WTC11 (cell line): ENCODE data around the gene STUM. TPM values are rescaled to one million over a fixed set of nuclear protein-coding genes. Genes with fewer than 3 reads are reported as not detected.

Source experiments
- ATAC-seq: fragments of 200-7000 bp; cut with Tn5 transposase; 2 replicates; pipeline ENCODE4 v1.10.0; 2021; ENCODE audit warnings: mild to moderate bottlenecking, moderate library complexity
- CTCF ChIA-PET: fragments of 300-600 bp; sonication (Branson Sonifier 250); formaldehyde crosslinking; loops from one replicate; lab custom pipeline; 2021; ENCODE audit warnings: antibody characterized with exemption; lab: Charles Lee
- POLR2A ChIA-PET: fragments of 350-600 bp; sonication (Branson Sonifier 250); formaldehyde crosslinking; loops from one replicate; lab custom pipeline; 2021; ENCODE audit warnings: antibody characterized with exemption; lab: Charles Lee
- DNase-seq: peaks from one replicate; pipeline ENCODE4 v3.0.0; 2021; ENCODE audit warnings: low spot score
- H3K27ac Mint-ChIP-seq: 2 replicates; pipeline ENCODE4 v1.8.0; 2021; ENCODE audit warnings: mixed read lengths
- H3K27me3 Mint-ChIP-seq: 2 replicates; pipeline ENCODE4 v1.8.0; 2021; ENCODE audit warnings: low read depth, mild to moderate bottlenecking, moderate library complexity, mixed read lengths
- H3K36me3 Mint-ChIP-seq: 2 replicates; pipeline ENCODE4 v1.8.0; 2021; ENCODE audit warnings: mixed read lengths
- H3K4me1 Mint-ChIP-seq: 2 replicates; pipeline ENCODE4 v1.8.0; 2022; ENCODE audit warnings: mixed read lengths
- H3K4me3 Mint-ChIP-seq: 2 replicates; pipeline ENCODE4 v1.8.0; 2021; ENCODE audit warnings: mild to moderate bottlenecking, moderate library complexity, mixed read lengths
- H3K9me3 Mint-ChIP-seq: 2 replicates; pipeline ENCODE4 v1.8.0; 2021; ENCODE audit warnings: mixed read lengths
- CREB1 ChIP-seq: sonication (generic); formaldehyde crosslinking; IDR thresholded peaks from 2 replicates; pipeline ENCODE4 v1.8.0; 2023; ENCODE audit warnings: mild to moderate bottlenecking, missing genetic modification reagents
- KAT7 ChIP-seq: sonication (generic); formaldehyde crosslinking; IDR thresholded peaks from 2 replicates; pipeline ENCODE4 v1.8.1; 2023; ENCODE audit warnings: missing genetic modification reagents, mild to moderate bottlenecking, borderline replicate concordance
- MXD4 ChIP-seq: fragments of 250-450 bp; sonication (Bioruptor Pico); IDR thresholded peaks from 2 replicates; pipeline ENCODE4 v1.8.0; 2021; ENCODE audit warnings: mild to moderate bottlenecking, moderate library complexity, borderline replicate concordance
- MYBL2 ChIP-seq: sonication (generic); formaldehyde crosslinking; IDR thresholded peaks from 2 replicates; pipeline ENCODE4 v1.8.1; 2023; ENCODE audit warnings: mild to moderate bottlenecking, moderate library complexity, missing genetic modification reagents
- NFATC4 ChIP-seq: fragments of 250-450 bp; sonication (Bioruptor Pico); IDR thresholded peaks from 2 replicates; pipeline ENCODE4 v1.9.0; 2021; ENCODE audit warnings: mild to moderate bottlenecking
- NFE2L1 ChIP-seq: sonication (generic); formaldehyde crosslinking; IDR thresholded peaks from 2 replicates; pipeline ENCODE4 v1.8.1; 2023; ENCODE audit warnings: missing genetic modification reagents
- ZBTB21 ChIP-seq: sonication (generic); formaldehyde crosslinking; IDR thresholded peaks from 2 replicates; pipeline ENCODE4 v1.8.1; 2023; ENCODE audit warnings: mild to moderate bottlenecking, missing genetic modification reagents, borderline replicate concordance
- ZNF263 ChIP-seq: sonication (generic); formaldehyde crosslinking; IDR thresholded peaks from 2 replicates; pipeline ENCODE4 v1.8.1; 2022; ENCODE audit warnings: low read depth, mild to moderate bottlenecking, moderate library complexity, missing genetic modification reagents
- ZNF416 ChIP-seq: fragments of 250-450 bp; sonication (Bioruptor Pico); IDR thresholded peaks from 2 replicates; pipeline ENCODE4 v1.9.0; 2021; ENCODE audit warnings: mild to moderate bottlenecking, inconsistent platforms
- total RNA-seq: library from RNA; stranded (reverse); gene quantifications from 3 replicates; pipeline ENCODE4 v1.2.3, GENCODE V29; 2021
- TF ChIP-seq, protein P1 (sequence below): sonication (generic); formaldehyde crosslinking; IDR thresholded peaks from 2 replicates; pipeline ENCODE4 v1.8.0; 2023; ENCODE audit warnings: missing genetic modification reagents
- TF ChIP-seq, protein P2 (sequence below): sonication (generic); formaldehyde crosslinking; IDR thresholded peaks from 2 replicates; pipeline ENCODE4 v1.8.0; 2022; ENCODE audit warnings: missing genetic modification reagents
- TF ChIP-seq, protein P3 (sequence below): sonication (generic); formaldehyde crosslinking; conservative IDR thresholded peaks from 2 replicates; pipeline ENCODE4 v1.8.1; 2023; ENCODE audit warnings: mild to moderate bottlenecking, low read depth, missing genetic modification reagents, moderate library complexity
- TF ChIP-seq, protein P4 (sequence below): sonication (generic); formaldehyde crosslinking; IDR thresholded peaks from 2 replicates; pipeline ENCODE4 v1.8.1; 2023; ENCODE audit warnings: mild to moderate bottlenecking, missing genetic modification reagents, moderate library complexity

Gene STUM
- total RNA-seq, 1 experiment from 2014 or later: 2.5 TPM

DNA sequence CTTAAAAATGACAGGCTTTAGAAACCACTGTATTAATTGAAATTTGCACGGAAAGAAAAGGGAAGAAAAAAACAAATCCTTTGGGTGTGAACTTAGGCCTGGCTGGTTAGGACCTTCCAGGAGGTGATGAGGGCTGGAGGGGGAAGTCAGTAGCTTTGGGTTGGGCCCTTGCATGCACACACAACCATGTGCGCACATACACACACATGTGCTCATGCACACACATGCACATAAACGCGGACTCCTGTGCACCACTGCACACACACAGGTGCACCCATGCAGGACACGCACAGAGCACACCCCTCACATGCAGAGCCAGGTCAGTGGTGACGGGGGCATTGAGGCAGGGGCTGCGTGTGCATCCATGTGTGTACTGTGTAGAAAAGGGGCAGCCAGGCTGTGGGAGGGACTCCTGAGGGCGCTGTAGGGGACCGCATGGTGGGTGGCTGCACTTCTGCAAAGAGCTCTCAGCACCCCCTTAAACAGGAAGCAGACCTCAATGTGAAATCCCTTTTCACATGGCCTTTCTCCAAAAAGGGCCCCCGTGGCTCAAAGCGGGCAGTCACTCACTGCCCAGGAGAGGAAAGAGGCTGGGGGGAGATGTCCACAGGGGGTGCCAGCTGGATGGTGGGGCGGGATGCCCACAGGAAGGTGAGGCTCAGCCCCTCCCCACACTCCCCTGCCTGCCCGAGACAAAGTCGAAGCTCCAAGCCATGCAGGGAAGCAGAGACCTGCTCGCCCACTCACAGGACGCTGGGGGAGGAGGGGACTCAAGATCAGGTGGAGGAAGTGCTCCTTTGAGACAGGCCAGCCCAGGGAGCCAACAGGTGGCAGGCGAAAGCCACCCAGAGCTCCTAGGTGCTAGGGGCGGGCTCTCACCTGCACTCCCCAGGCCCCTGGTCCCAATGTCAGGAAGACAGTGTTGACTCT, 95.3 kb downstream of the STUM start:
- ChIA-PET CTCF (interaction anchor here (1.2 to 2.0 kb wide), 2 partner anchors 17 to 35 kb away, joined by 6 to 7 read pairs; no protein-coding TSS in a partner anchor), POLR2A (no interaction called here)
- Mint-ChIP-seq H3K9me3 (no peaks in the 10 kb centered on the region), H3K4me3 (no peak overlapping the region), H3K27ac (no peak overlapping the region), H3K27me3 (no peaks in the 10 kb centered on the region), H3K4me1 (peaks cover 14% of the 10 kb centered on the region), H3K36me3 (peaks cover 2% of the 10 kb centered on the region; the same call in 1 of the 2 replicates)
- TF ChIP-seq, protein P1, sequence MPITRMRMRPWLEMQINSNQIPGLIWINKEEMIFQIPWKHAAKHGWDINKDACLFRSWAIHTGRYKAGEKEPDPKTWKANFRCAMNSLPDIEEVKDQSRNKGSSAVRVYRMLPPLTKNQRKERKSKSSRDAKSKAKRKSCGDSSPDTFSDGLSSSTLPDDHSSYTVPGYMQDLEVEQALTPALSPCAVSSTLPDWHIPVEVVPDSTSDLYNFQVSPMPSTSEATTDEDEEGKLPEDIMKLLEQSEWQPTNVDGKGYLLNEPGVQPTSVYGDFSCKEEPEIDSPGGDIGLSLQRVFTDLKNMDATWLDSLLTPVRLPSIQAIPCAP (CRISPR knock-in tag): no peak
- TF ChIP-seq NFATC4 (CRISPR knock-in tag) (no peak), ZBTB21 (no peak)
- no peak for DNase-seq
- no peak for ATAC-seq

DNA sequence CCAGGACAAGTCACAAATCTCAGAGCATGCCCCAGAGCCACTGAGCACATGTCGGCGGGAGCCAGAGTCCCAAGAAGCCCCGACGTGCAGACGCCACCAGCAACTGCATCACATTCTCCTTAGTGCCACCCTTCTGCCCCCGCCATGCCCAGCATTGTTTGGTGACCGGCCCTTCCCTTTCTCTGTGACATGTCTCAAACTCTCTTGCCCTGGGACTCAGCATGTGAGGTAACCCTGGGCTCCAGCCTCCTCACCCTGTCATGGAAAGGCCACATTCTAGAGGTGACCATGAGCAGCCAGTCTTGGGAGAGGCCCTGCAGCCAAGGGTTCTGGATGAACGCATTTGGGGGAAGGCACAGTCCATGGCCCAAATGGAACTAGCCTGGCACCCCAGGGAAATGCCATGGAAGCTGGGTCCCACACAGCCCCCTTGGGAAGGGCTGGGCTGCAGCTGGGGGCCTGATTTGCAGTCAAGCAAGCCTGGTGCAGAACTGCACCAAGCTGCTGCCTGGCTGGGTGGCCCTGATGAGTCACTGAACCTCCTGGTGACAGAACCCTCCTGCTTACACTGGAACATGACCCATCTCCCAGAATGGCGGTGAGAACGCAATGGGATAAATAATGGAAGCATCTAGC, 96.1 kb downstream of the STUM start:
- CTCF ChIA-PET: interaction anchor here (2.0 kb wide), 1 partner anchor 36 kb away, joined by 6 read pairs; no protein-coding TSS in a partner anchor
- POLR2A ChIA-PET: no interaction called here
- H3K27me3 Mint-ChIP-seq: no peaks in the 10 kb centered on the region
- H3K4me1 Mint-ChIP-seq: peaks cover 19% of the 10 kb centered on the region
- H3K4me3 Mint-ChIP-seq: no peak overlapping the region
- peaks cover 2% of the 10 kb centered on the region for H3K36me3 Mint-ChIP-seq
- TF ChIP-seq ZNF263 (CRISPR knock-in tag) (no peak), NFE2L1 (CRISPR knock-in tag) (no peak), MYBL2 (CRISPR knock-in tag) (no peak)
- TF ChIP-seq, protein P2, sequence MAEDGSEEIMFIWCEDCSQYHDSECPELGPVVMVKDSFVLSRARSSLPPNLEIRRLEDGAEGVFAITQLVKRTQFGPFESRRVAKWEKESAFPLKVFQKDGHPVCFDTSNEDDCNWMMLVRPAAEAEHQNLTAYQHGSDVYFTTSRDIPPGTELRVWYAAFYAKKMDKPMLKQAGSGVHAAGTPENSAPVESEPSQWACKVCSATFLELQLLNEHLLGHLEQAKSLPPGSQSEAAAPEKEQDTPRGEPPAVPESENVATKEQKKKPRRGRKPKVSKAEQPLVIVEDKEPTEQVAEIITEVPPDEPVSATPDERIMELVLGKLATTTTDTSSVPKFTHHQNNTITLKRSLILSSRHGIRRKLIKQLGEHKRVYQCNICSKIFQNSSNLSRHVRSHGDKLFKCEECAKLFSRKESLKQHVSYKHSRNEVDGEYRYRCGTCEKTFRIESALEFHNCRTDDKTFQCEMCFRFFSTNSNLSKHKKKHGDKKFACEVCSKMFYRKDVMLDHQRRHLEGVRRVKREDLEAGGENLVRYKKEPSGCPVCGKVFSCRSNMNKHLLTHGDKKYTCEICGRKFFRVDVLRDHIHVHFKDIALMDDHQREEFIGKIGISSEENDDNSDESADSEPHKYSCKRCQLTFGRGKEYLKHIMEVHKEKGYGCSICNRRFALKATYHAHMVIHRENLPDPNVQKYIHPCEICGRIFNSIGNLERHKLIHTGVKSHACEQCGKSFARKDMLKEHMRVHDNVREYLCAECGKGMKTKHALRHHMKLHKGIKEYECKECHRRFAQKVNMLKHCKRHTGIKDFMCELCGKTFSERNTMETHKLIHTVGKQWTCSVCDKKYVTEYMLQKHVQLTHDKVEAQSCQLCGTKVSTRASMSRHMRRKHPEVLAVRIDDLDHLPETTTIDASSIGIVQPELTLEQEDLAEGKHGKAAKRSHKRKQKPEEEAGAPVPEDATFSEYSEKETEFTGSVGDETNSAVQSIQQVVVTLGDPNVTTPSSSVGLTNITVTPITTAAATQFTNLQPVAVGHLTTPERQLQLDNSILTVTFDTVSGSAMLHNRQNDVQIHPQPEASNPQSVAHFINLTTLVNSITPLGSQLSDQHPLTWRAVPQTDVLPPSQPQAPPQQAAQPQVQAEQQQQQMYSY (CRISPR knock-in tag): no peak
- TF ChIP-seq, protein P3, sequence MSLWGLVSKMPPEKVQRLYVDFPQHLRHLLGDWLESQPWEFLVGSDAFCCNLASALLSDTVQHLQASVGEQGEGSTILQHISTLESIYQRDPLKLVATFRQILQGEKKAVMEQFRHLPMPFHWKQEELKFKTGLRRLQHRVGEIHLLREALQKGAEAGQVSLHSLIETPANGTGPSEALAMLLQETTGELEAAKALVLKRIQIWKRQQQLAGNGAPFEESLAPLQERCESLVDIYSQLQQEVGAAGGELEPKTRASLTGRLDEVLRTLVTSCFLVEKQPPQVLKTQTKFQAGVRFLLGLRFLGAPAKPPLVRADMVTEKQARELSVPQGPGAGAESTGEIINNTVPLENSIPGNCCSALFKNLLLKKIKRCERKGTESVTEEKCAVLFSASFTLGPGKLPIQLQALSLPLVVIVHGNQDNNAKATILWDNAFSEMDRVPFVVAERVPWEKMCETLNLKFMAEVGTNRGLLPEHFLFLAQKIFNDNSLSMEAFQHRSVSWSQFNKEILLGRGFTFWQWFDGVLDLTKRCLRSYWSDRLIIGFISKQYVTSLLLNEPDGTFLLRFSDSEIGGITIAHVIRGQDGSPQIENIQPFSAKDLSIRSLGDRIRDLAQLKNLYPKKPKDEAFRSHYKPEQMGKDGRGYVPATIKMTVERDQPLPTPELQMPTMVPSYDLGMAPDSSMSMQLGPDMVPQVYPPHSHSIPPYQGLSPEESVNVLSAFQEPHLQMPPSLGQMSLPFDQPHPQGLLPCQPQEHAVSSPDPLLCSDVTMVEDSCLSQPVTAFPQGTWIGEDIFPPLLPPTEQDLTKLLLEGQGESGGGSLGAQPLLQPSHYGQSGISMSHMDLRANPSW: no peak
- no peak overlapping the region for H3K27ac Mint-ChIP-seq
- no peaks in the 10 kb centered on the region for H3K9me3 Mint-ChIP-seq
- DNase-seq (no peak), ATAC-seq (no peak)

DNA sequence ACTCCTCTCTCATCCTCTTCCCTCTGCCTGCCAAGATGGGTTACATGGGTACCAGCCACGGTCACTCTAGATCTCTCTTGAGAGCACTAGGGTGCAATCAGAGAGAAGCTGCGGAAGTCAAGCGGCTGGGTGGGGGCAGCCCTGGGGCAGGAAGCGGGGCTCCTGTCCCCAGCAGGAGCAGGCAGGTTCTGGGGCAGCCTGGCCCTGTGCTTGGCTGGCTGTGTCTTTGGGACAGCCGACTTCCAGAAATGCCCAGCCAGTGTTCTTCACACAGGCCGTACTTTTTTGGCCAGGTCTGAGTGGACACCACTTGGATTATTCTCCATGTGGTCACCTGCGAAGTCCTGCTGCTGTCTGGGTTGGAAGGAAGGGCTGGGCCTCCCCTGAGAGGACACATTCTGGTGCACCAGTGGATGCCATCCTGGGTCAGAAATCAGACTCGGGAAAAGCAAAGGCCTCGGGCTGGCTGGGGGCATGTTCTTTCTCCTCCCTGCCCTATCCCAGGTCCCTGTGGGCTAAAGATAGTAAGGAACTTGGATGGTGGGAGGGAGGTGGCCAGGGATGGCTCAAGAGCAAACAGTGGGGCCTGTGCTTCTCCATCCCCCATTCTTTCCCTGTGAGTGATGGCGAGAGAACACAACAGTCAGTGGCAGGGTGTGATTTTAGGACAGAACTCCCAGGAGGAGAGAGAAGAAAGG, 96.9 kb downstream of the STUM start:
- Mint-ChIP-seq H3K27ac (no peak overlapping the region), H3K9me3 (no peaks in the 10 kb centered on the region), H3K4me1 (peaks cover 24% of the 10 kb centered on the region), H3K4me3 (no peak overlapping the region), H3K27me3 (no peaks in the 10 kb centered on the region), H3K36me3 (peaks cover 2% of the 10 kb centered on the region)
- DNase-seq: no peak
- ChIA-PET CTCF (interaction anchor here (1.0 kb wide), 1 partner anchor 19 kb away, joined by 3 read pairs; no protein-coding TSS in a partner anchor), POLR2A (no interaction called here)
- ATAC-seq: no peak
- TF ChIP-seq CREB1 (CRISPR knock-in tag): no peak
- TF ChIP-seq, protein P3: no peak
- TF ChIP-seq, protein P4, sequence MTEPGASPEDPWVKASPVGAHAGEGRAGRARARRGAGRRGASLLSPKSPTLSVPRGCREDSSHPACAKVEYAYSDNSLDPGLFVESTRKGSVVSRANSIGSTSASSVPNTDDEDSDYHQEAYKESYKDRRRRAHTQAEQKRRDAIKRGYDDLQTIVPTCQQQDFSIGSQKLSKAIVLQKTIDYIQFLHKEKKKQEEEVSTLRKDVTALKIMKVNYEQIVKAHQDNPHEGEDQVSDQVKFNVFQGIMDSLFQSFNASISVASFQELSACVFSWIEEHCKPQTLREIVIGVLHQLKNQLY (CRISPR knock-in tag): no peak
- no peak for TF ChIP-seq MXD4
- TF ChIP-seq KAT7 (CRISPR knock-in tag): no peak
- TF ChIP-seq ZNF416 (CRISPR knock-in tag): no peak
- no peak for TF ChIP-seq NFE2L1 (CRISPR knock-in tag)
